Measurements from ENCODE around the gene ARSB.

DNA sequence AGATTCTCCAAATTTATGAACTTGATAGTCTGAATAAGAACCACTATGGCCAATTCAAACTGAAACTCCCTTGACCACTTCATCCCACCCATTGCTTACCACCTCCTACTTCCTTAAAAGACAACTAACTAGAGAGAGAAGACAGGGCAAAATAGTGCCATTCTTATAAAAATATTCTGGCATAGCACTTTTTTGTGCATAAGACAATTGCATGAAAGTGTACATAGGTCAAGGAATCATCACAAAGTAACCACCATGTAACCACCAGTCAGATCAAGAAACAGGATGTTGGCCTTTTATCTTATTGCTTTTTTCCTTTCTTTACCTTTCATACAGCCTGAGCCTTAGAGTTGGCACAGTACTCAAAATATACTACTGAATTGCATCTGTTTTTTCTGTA is 8.1 kb upstream of the ARSB start:
- no peak for TF ChIP-seq CTCF (IDR thresholded peaks at IDR 0.05)
- TF ChIP-seq MEF2A (IDR thresholded peaks at IDR 0.05; ENCODE audit: borderline replicate concordance, low read depth): no peak
- no peak for TF ChIP-seq RFX5 (IDR thresholded peaks at IDR 0.05; ENCODE audit: low read length)
- TF ChIP-seq EP300 (IDR thresholded peaks at IDR 0.05; ENCODE audit: borderline replicate concordance in 1 of 2, low read depth in 1 of 2, low read length in 1 of 2): no peak
- no peak for TF ChIP-seq ELF1 (IDR thresholded peaks at IDR 0.05)
- TF ChIP-seq CHD2 (IDR thresholded peaks at IDR 0.05; ENCODE audit: low read length, partially characterized antibody): no peak
- TF ChIP-seq, protein P1, sequence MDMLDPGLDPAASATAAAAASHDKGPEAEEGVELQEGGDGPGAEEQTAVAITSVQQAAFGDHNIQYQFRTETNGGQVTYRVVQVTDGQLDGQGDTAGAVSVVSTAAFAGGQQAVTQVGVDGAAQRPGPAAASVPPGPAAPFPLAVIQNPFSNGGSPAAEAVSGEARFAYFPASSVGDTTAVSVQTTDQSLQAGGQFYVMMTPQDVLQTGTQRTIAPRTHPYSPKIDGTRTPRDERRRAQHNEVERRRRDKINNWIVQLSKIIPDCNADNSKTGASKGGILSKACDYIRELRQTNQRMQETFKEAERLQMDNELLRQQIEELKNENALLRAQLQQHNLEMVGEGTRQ (IDR thresholded peaks at IDR 0.05; ENCODE audit: borderline replicate concordance, low read depth, low read length): no peak
- no peak for TF ChIP-seq REST (IDR thresholded peaks at IDR 0.05; ENCODE audit: low read depth, low read length)
- TF ChIP-seq FOXM1 (IDR thresholded peaks at IDR 0.05; ENCODE audit: low read depth): no peak

Measured in SK-N-SH (cell line).